Aorta (tissue), 5 donors: ENCODE data around the gene MRPS7. TPM values are rescaled to one million over a fixed set of nuclear protein-coding genes. Genes with fewer than 3 reads are reported as not detected.

Experiments used
- ATAC-seq: fragments of 200-7000 bp; cut with Tn5 transposase; one replicate; pipeline ENCODE4 v1.9.1; 2022; ENCODE audit warnings: moderate library complexity; ENCODE audit not compliant: low FRiP score
- DNase-seq, 2 donors: peaks; one replicate each; pipeline ENCODE4 v3.0.0-alpha.2; 2020
- H3K27ac ChIP-seq, 2 donors: one replicate each; pipeline ENCODE4 v1.5.1; 2013; ENCODE audit warnings: low read length in 2 of 2, mild to moderate bottlenecking in 2 of 2, moderate library complexity in 2 of 2, control low read depth in 1 of 2, inconsistent platforms in 1 of 2, low read depth in 1 of 2
- H3K27me3 ChIP-seq, 2 donors: one replicate each; pipeline ENCODE4 v1.6.1; 2013; ENCODE audit warnings: control low read depth in 1 of 2, low read length in 1 of 2, mild to moderate bottlenecking in 1 of 2, moderate library complexity in 1 of 2; ENCODE audit not compliant: insufficient read depth in 2 of 2, control insufficient read depth in 1 of 2
- H3K36me3 ChIP-seq, 2 donors: one replicate each; pipeline ENCODE4 v1.6.1; 2013; ENCODE audit warnings: control low read depth in 1 of 2, low read length in 1 of 2, mild to moderate bottlenecking in 1 of 2; ENCODE audit not compliant: insufficient read depth in 2 of 2, control insufficient read depth in 1 of 2
- H3K4me1 ChIP-seq, 2 donors: one replicate each; pipeline ENCODE4 v1.6.1; 2013; ENCODE audit warnings: low read length in 2 of 2, control low read depth in 1 of 2, mild to moderate bottlenecking in 1 of 2, moderate library complexity in 1 of 2; ENCODE audit not compliant: insufficient read depth in 2 of 2, control insufficient read depth in 1 of 2
- H3K4me3 ChIP-seq, 2 donors: one replicate each; pipeline ENCODE4 v1.5.1; 2013; ENCODE audit warnings: low read length in 2 of 2, control low read depth in 1 of 2, mild to moderate bottlenecking in 1 of 2
- H3K9me3 ChIP-seq: one replicate; pipeline ENCODE4 v1.6.1; 2013; ENCODE audit warnings: mild to moderate bottlenecking, low read length; ENCODE audit not compliant: control insufficient read depth
- WGBS, 2 donors: extraction: QIAGEN DNeasy Blood & Tissue Kit; methylation state at CpG; one replicate each; pipeline ENCODE4 v1.1.7; 2013; 5-methylcytosine and 5-hydroxymethylcytosine counted together
- intact Hi-C, 2 donors: fragments of 100-400 bp; cut with DNase I; formaldehyde crosslinking; loops; one replicate each; pipeline versions ENCODE4 v1.14.2 to v1.15.0; 2022
- polyA plus RNA-seq, 2 donors: library from polyadenylated mRNA; stranded (reverse); fragments of 200-250 nt; gene quantifications; one replicate each; pipeline ENCODE4 v1.2.3, GENCODE V29; 2013
- total RNA-seq, 2 donors: library from RNA; stranded (reverse); fragmentation: NEBNext Ultra II Directional; extraction: Animal tissue kit (Norgen Biotek cat#: 25700); gene quantifications; one replicate each; pipeline ENCODE4 v1.2.1, GENCODE V29; 2021
- donor health status: healthy with polysubstance abuse.
- donor health status: Bipolar disorder and iron deficiency.
- donor health status: DM: no; HTN: no; CAD: no.
- donor health status: DM: no; HTN: no; CAD: no.
- donor health status: DM: yes; HTN: yes; CAD: no.

Gene MRPS7
- total and polyA plus RNA-seq, 4 donors: 24.6 to 38.8 (median 32.2) TPM

DNA sequence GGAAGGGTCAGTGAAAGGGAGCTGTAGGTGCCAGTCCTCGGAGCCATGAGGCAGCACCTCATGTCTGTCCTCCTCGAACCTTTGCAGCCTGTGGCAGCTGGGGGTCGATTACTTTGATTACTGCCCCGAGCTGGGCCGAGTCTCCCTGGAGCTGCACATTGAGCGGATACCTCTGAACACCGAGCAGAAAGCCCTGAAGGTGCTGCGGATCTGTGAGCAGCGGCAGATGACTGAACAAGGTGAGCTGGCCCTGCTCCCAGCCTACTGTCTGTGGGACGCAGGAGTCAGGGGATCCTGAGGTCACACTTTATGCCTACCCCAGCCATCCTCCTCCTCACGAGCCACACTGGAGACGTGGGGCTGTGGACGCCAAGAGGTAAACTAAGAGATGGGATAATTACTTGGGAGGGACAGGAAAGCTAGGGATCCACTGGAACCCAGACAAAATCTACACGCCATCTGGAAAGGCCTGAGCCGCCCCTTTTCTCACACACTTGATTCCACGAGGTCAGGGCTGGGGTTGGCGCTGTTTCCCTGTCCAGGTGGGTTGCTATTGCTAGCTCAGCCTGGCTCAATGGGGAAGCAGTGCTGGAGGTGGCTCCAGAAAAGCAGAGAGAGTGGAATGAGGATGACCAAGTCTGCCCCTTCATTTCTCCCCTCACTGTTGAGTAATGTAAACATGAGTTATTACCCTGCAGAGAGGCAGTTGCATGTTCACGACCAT is 29.8 kb upstream of the MRPS7 start:
- 88 to 90% methylated on average over 18 of the region's 18 CpGs for WGBS, 2 donors
- Histone ChIP-seq H3K4me3 (no peak overlapping the region), H3K9me3 (no peaks in the 10 kb centered on the region), H3K36me3 (peaks cover 0 to 7% of the 10 kb centered on the region in 2 donors), H3K27ac (no peak overlapping the region), H3K4me1 (no peaks in the 10 kb centered on the region), H3K27me3 (no peaks in the 10 kb centered on the region)
- peak in 1 of 2 donors; percentile 36 for DNase-seq
- intact Hi-C loops: no loop called here
- no peak for ATAC-seq

GRCh38 chr17:75232786-75233185 is 28.9 kb upstream of the MRPS7 start:
- no peak overlapping the region for H3K27ac ChIP-seq
- H3K36me3 ChIP-seq: peaks cover 0 to 6% of the 10 kb centered on the region in 2 donors

GRCh38 chr17:75237100-75238014 is 24.3 kb upstream of the MRPS7 start:
- Histone ChIP-seq H3K4me3 (no peak overlapping the region), H3K27me3 (no peaks in the 10 kb centered on the region), H3K27ac (no peak overlapping the region), H3K36me3 (peaks cover 0 to 12% of the 10 kb centered on the region in 2 donors), H3K9me3 (no peaks in the 10 kb centered on the region), H3K4me1 (no peaks in the 10 kb centered on the region)
- peak in 1 of 2 donors; percentile 54 for DNase-seq
- 74 to 75% methylated on average over 12 of the region's 12 CpGs for WGBS, 2 donors
- intact Hi-C loops: no loop called here
- ATAC-seq: no peak

More at GRCh38 chr17:75232786-75233185, 28.9 kb upstream of the MRPS7 start:
- DNase-seq: peak in 1 of 2 donors; percentile 45
- no peak overlapping the region for H3K4me3 ChIP-seq
- intact Hi-C loops: no loop called here
- H3K9me3 ChIP-seq: no peaks in the 10 kb centered on the region
- H3K27me3 ChIP-seq: no peaks in the 10 kb centered on the region
- WGBS, 2 donors: 95 to 96% methylated on average over 13 of the region's 13 CpGs
- ATAC-seq: no peak
- H3K4me1 ChIP-seq: no peaks in the 10 kb centered on the region

DNA sequence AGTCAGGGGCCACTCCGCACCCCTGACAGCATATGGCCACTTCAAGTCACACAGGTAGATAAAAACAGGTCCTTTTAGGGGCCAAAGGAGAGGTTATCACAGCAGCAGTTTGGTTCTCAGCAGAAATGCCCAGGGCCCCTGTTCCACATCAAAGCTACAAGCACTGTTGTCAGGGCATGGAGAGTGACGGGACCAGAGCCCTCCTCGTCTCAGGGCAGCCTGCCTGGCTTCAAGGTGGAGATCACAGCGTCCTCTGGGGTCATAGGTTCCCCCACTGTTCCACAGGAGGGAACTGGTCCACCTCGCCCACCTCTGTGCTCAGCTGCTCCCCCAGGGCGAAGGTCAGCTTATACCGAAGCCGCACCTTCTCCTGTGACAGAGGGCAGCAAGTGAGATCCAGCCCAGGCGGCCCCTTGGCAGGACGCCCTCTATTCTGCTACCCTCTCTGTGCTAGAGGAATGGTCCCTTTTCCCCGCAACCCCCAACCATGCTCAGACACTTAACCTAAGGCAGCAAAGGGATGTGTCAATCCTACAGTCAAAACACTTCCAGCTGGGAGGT is 23.6 kb upstream of the MRPS7 start:
- intact Hi-C loops: no loop called here
- 77 to 81% methylated on average over 11 of the region's 11 CpGs for whole genome bisulfite sequencing, 2 donors
- no peak overlapping the region for H3K4me3 ChIP-seq
- ATAC-seq: no peak
- peaks cover 0 to 12% of the 10 kb centered on the region in 2 donors for H3K36me3 ChIP-seq
- peak in 1 of 2 donors; percentile 56 for DNase-seq
- H3K27ac ChIP-seq: no peak overlapping the region
- H3K4me1 ChIP-seq: no peaks in the 10 kb centered on the region
- H3K27me3 ChIP-seq: no peaks in the 10 kb centered on the region
- no peaks in the 10 kb centered on the region for H3K9me3 ChIP-seq

GRCh38 chr17:75238684-75239191 is 22.9 kb upstream of the MRPS7 start:
- H3K27ac ChIP-seq: no peak overlapping the region
- H3K9me3 ChIP-seq: no peaks in the 10 kb centered on the region
- H3K36me3 ChIP-seq: peaks cover 0 to 12% of the 10 kb centered on the region in 2 donors
- 45 to 46% methylated on average over 13 of the region's 13 CpGs for WGBS, 2 donors
- H3K4me1 ChIP-seq: no peaks in the 10 kb centered on the region
- DNase-seq (peak in 1 of 2 donors; percentile 80), ATAC-seq (peak; percentile 67)
- intact Hi-C loops: no loop called here
- no peak overlapping the region for H3K4me3 ChIP-seq
- H3K27me3 ChIP-seq: no peaks in the 10 kb centered on the region

DNA sequence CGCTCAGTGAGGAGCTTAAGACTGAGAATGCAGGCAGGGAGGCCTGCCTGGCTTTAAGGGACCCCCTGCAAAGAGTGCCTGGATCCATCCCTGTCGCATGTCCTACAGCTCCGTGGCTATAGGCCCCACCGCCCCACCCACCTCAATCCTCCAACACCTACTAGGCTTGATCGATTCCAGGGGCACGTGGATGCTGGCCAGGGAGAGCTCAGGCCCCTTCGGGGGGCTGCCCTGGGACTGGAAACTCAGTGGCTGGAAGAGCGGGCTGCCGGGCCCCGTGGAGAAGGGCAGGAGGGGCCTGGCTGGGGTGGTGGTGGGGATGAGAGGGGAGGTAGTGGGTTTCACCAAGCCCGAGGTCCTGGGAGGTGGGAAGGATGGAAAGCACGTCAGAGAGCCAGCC is 22.5 kb upstream of the MRPS7 start:
- Histone ChIP-seq H3K27me3 (no peaks in the 10 kb centered on the region), H3K9me3 (no peaks in the 10 kb centered on the region), H3K27ac (no peak overlapping the region), H3K4me3 (no peak overlapping the region), H3K4me1 (no peaks in the 10 kb centered on the region), H3K36me3 (peaks cover 0 to 12% of the 10 kb centered on the region in 2 donors)
- intact Hi-C loops: no loop called here
- ATAC-seq: no peak
- WGBS, 2 donors: 80 to 87% methylated on average over 12 of the region's 12 CpGs
- peak in 1 of 2 donors; percentile 66 for DNase-seq

DNA sequence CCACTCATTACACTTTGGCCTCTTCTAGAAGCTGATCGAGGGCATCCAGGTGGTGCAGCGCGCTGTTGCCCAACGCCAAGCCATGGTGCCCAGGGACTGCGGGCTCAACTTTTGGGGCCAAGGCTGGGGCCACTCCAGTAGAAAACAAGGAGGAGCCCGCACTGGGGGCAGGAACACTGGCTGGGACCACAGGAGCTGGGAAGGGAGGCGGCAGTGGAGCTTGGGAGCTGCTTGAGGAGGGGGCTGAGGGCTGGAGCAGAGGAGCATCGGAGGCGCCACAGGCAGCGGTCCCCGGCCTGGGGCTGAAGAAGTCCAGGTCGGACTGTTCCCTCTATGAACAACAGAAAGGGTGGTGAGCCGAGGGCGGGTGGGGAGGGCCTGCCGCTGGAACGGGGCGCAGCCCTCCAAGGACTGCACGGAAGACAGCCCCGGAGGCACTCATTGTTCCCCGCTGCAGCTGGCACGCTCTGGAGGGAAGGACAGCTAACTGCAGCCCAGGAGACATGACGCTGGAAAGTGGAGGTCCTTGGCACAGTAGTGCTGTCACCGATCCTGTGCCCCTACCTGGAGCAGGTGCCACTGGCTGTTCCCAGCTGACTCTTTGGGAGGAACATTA is 21.8 kb upstream of the MRPS7 start:
- intact Hi-C loops: no loop called here
- DNase-seq (peak in 1 of 2 donors; percentile 71), ATAC-seq (no peak)
- H3K4me1 ChIP-seq: no peaks in the 10 kb centered on the region
- no peaks in the 10 kb centered on the region for H3K27me3 ChIP-seq
- 84 to 88% methylated on average over 22 to 23 of the region's 23 CpGs for WGBS, 2 donors
- H3K9me3 ChIP-seq: no peaks in the 10 kb centered on the region
- H3K36me3 ChIP-seq: peaks cover 0 to 9% of the 10 kb centered on the region in 2 donors
- H3K4me3 ChIP-seq: no peak overlapping the region
- H3K27ac ChIP-seq: no peak overlapping the region
